ENCODE data around the gene TARS2. TPM values are rescaled to one million over a fixed set of nuclear protein-coding genes. Genes with fewer than 3 reads are reported as not detected.
A peak's percentile ranks its signal among the peaks of the same experiment; 100 is the strongest.

TARS2 gene
- total and polyA plus RNA-seq, 2 of the 4 experiments (the other 2 are of a cell fraction), result 10.9 to 21.8 TPM

- 0 out of 2 replicates have a peak overlapping the region, but pooled peaks have one; percentile 53 for H2BK20ac ChIP-seq (ENCODE audit: low read depth, low read length)
- no peak for DNase-seq
- no peak overlapping the region for H3K27ac ChIP-seq (ENCODE audit: insufficient read depth, low read length)
- ChIA-PET CTCF (interaction anchor here (0.6 to 1.7 kb wide), 4 partner anchors 11 to 95 kb away, joined by 3 to 12 read pairs (median 4); partner anchors contain the start of genes ECM1 and FALEC), POLR2A (ENCODE audit: unreplicated experiment) (no interaction called here)
- H3K4me3 ChIP-seq (ENCODE audit: insufficient read depth, low read depth, low read length), result no peak overlapping the region
- ATAC-seq (ENCODE audit: low read depth), result no peak
- no peaks in the 10 kb centered on the region for H4K20me1 ChIP-seq (ENCODE audit: insufficient read depth, low read length)
- H3K18ac ChIP-seq (ENCODE audit: low read depth, low read length), result no peak overlapping the region
- no peak overlapping the region for H2BK15ac ChIP-seq (ENCODE audit: low read depth, low read length)
- H3K9me1 ChIP-seq (ENCODE audit: insufficient read depth, low read length), result peaks cover 16% of the 10 kb centered on the region
- intact Hi-C loops (cut with micrococcal nuclease), result loop anchor here (1.0 to 10.0 kb wide), 3 partner anchors 46 to 168 kb away; partner anchors contain the start of genes RPRD2 and TARS2
- peak overlapping the region; percentile 12 for H2BK120ac ChIP-seq (ENCODE audit: low read depth, low read length)
- H3K4me2 ChIP-seq (ENCODE audit: low read depth, low read length), result no peak overlapping the region
- peak overlapping the region; percentile 59; the same call in 1 of the 2 replicates for H2AK5ac ChIP-seq (ENCODE audit: low read depth, low read length)
- in situ Hi-C loops (cut with MboI; ENCODE audit: low sequenced_read_pairs), result no loop called here
- dilution Hi-C loops (cut with HindIII; ENCODE audit: low sequenced_read_pairs, unreplicated experiment), result no loop called here
- no TSS peak for BruUV-seq (replicated peaks)
- peaks cover 27% of the 10 kb centered on the region for H3K4me1 ChIP-seq (ENCODE audit: control insufficient read depth, insufficient read depth, low read length)
- H2BK5ac ChIP-seq (ENCODE audit: low read depth, low read length, poor library complexity, severe bottlenecking), result no peak overlapping the region
- no peak overlapping the region for H3K9ac ChIP-seq (ENCODE audit: low read depth, low read length)
- H3K14ac ChIP-seq (replicated peaks; ENCODE audit: low read depth, low read length), result no peak overlapping the region
- no peak overlapping the region for H3K56ac ChIP-seq (ENCODE audit: extremely low read depth, insufficient read depth, low read length)
- peak overlapping the region; percentile 46; the same call in 1 of the 2 replicates for H4K91ac ChIP-seq (ENCODE audit: insufficient read depth, low read depth, low read length)
- no peaks in the 10 kb centered on the region for H3K9me3 ChIP-seq (ENCODE audit: control insufficient read depth, insufficient read depth, low read length)
- H4K5ac ChIP-seq (ENCODE audit: low read depth, low read length), result no peak overlapping the region
- no peaks in the 10 kb centered on the region for H3K27me3 ChIP-seq (ENCODE audit: control insufficient read depth, insufficient read depth, low read length)
- H3K4ac ChIP-seq (ENCODE audit: low read depth, low read length), result peak overlapping the region; percentile 44; the same call in 1 of the 2 replicates
- H3K36me3 ChIP-seq (ENCODE audit: control insufficient read depth, insufficient read depth, low read length), result no peaks in the 10 kb centered on the region
- H3K79me1 ChIP-seq (ENCODE audit: low read depth in 1 of 2, low read length in 2 of 2), result peaks cover 0 to 2% of the 10 kb centered on the region in 2 experiments; a peak in 1 of 4 replicates
- TF ChIP-seq SMC3 (IDR thresholded peaks at IDR 0.05; ENCODE audit: low read depth, low read length), result no peak
- no peak for TF ChIP-seq MAFK (IDR thresholded peaks at IDR 0.05; ENCODE audit: low read depth, low read length)
- no peak for TF ChIP-seq MXI1 (IDR thresholded peaks at IDR 0.05; ENCODE audit: borderline replicate concordance, low read depth, low read length)
- no peak for TF ChIP-seq RCOR1 (IDR thresholded peaks at IDR 0.05; ENCODE audit: insufficient replicate concordance, low read length)
- TF ChIP-seq NFE2L2 (IDR thresholded peaks at IDR 0.05; ENCODE audit: low read depth, low read length), result no peak
- no peak for TF ChIP-seq RFX5 (IDR thresholded peaks at IDR 0.05; ENCODE audit: low read depth, low read length)
- no peak for TF ChIP-seq MAZ (IDR thresholded peaks at IDR 0.05; ENCODE audit: borderline replicate concordance, low read depth, low read length)
- no peak for TF ChIP-seq CHD1 (IDR thresholded peaks at IDR 0.05; ENCODE audit: low read depth, low read length)
- no peak for TF ChIP-seq RAD21 (IDR thresholded peaks at IDR 0.05; ENCODE audit: low read length)
- no peak for TF ChIP-seq USF2 (IDR thresholded peaks at IDR 0.05; ENCODE audit: low read depth, low read length)
- TF ChIP-seq ELK1 (IDR thresholded peaks at IDR 0.05; ENCODE audit: borderline replicate concordance, low read depth, low read length), result no peak
- no peak for TF ChIP-seq FOS (IDR thresholded peaks at IDR 0.05; ENCODE audit: low read depth, low read length)
- TF ChIP-seq POLR2A (IDR thresholded peaks at IDR 0.05; ENCODE audit: low read depth, low read length), result no peak
- no peak for TF ChIP-seq BHLHE40 (IDR thresholded peaks at IDR 0.05; ENCODE audit: low read depth, low read length)
- TF ChIP-seq CTCF (conservative IDR thresholded peaks at IDR 0.05; ENCODE audit: low read depth, low read length), result no peak
- H3K23ac ChIP-seq (ENCODE audit: low read depth, low read length), result no peak overlapping the region
- peak overlapping the region in 1 of 2 experiments; percentile 54; a peak in 1 of 4 replicates for H4K8ac ChIP-seq (ENCODE audit: low read depth in 2 of 2, low read length in 2 of 2)
- peak overlapping the region; percentile 84 for H2AK9ac ChIP-seq (replicated peaks; ENCODE audit: low read depth, low read length, poor library complexity)
- 52% methylated on average over 2 of the region's 5 CpGs; no CpG with 5 or more reads in 1 of the 2 experiments for WGBS, 2 experiments (ENCODE audit: extremely low coverage in 2 of 2, insufficient read length in 1 of 2)
- H2AFZ ChIP-seq (replicated peaks; ENCODE audit: low read length, poor library complexity), result peak overlapping the region; percentile 78
Measured at GRCh38 chr1:150532860-150533259, 45.6 kb downstream of the TARS2 start.

Measured in IMR-90 (cell line).